Activated naive CD8-positive, alpha-beta T cell (primary cell): ENCODE results near the gene ATP11A.

ENCODE experiments used
- H3K27ac Mint-ChIP-seq: one replicate; pipeline ENCODE4 v1.8.0; 2021; ENCODE audit warnings: mixed read lengths
- H3K27me3 Mint-ChIP-seq: one replicate; pipeline ENCODE4 v1.8.0; 2021; ENCODE audit warnings: mixed read lengths
- H3K36me3 Mint-ChIP-seq: one replicate; pipeline ENCODE4 v1.8.0; 2021; ENCODE audit warnings: mixed read lengths
- H3K4me1 Mint-ChIP-seq: one replicate; pipeline ENCODE4 v1.8.0; 2021; ENCODE audit warnings: low read depth, mixed read lengths
- H3K4me3 Mint-ChIP-seq: one replicate; pipeline ENCODE4 v1.8.0; 2021; ENCODE audit warnings: mild to moderate bottlenecking, mixed read lengths
- H3K9me3 Mint-ChIP-seq: one replicate; pipeline ENCODE4 v1.8.0; 2021; ENCODE audit warnings: low read depth, mixed read lengths

The ATP11A gene

DNA sequence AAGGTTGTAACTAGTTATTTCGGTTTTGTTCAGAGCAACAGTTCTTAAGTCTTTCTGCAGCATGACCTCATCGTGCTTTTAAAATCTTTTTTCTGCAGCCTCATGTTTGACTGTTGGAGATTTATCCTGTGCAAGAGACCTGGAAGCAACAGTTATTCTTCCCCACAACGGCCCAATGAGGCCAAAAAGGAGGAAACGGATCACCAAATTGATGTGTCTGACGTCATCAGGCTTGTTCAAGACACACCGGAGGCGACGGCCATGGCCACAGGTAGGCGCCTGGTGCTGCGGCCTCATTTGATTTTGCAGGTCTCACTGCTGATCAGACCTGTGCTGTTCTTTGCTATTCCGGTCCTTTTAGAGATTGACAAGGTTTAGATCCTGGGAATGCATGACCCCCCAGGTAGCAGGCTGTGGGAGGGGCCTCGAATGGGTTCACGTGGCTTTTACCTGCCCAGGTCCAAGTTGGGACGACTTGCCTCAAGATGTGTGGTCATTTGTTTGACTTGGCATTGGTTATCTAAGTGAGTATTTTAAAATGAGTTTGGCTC is 212.3 kb downstream of the ATP11A start:
- Mint-ChIP-seq H3K4me3 (no peak overlapping the region), H3K27me3 (no peaks in the 10 kb centered on the region), H3K4me1 (no peaks in the 10 kb centered on the region), H3K36me3 (no peaks in the 10 kb centered on the region), H3K27ac (no peak overlapping the region), H3K9me3 (no peaks in the 10 kb centered on the region)

DNA sequence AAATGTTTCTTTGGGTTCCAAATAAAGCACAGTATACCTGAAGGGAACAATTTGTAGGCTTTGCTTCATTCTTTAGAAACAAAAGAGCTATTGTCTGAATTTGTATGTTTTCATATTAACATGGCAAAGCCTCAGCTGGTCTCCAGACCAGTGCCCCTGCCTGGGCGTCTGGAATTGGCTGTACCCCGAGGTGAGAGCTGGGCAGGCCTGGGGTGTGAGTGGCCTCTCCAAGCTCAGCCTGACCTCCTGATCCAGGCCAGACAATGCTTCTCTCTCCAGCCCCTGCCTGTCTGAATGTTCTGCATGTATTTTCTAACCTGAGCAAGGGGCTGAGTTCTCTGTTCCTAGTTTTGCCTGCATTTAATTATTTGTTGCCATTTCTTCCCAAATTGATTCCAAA is 212.8 kb downstream of the ATP11A start:
- Mint-ChIP-seq H3K36me3 (no peaks in the 10 kb centered on the region), H3K9me3 (no peaks in the 10 kb centered on the region), H3K4me1 (no peaks in the 10 kb centered on the region), H3K4me3 (no peak overlapping the region), H3K27me3 (no peaks in the 10 kb centered on the region), H3K27ac (no peak overlapping the region)

DNA sequence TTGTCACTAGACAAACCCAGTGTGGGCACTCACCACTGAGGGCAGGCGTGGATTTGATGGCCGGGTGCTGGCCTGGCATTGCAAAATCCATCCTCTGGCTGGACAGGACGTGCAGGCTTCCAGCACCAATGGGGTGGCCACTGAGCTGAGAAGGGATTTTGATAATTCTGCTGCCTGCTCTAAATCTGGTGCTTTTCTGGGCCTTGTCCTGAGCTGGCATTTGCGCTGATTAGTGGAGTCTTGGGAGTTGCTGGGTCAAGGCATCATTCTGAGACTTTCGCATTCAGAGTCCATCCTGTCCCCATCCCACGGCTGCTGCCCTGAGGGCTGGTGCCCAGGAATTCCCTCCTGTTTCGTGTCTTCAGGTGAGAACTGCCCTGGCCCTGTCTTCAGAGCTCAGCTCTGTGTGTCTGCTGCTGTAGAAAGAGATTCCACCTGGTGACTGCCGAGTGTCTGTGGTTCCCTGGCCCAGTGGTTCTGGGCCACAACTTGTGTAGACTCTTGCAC is 213.3 kb downstream of the ATP11A start:
- Mint-ChIP-seq H3K4me1 (no peaks in the 10 kb centered on the region), H3K36me3 (no peaks in the 10 kb centered on the region), H3K27me3 (no peaks in the 10 kb centered on the region), H3K27ac (no peak overlapping the region), H3K9me3 (no peaks in the 10 kb centered on the region), H3K4me3 (no peak overlapping the region)

DNA sequence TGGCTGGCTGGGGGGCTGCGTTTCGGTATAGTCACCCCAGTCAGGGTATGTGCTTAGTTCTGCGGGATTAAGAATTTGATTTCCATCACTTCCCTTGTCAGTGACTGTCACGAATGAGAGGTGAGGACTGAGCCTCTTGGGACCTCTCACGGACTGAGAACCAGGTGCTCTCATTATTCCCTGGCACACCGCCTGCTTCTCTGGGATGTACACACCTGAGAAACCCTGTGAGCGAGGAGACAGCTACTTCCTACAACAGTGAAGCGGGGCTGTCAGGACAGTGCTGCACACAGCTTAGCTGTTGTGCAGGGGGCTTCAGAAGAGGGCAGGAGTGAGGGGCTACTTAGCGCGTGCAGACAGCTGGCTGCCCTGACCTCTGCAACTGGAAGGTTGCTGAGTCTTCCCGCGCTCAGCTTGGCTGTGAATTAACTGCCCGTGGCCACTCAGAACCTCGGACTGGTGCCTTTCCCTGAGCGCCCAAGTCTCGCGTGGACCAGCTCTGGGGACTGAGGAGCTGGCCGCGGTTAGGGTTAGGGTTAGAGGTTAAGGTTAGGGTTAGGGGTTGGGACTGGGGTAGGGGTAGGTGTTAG is 213.9 kb downstream of the ATP11A start:
- Mint-ChIP-seq H3K4me3 (no peak overlapping the region), H3K4me1 (no peaks in the 10 kb centered on the region), H3K9me3 (no peaks in the 10 kb centered on the region), H3K27ac (no peak overlapping the region), H3K27me3 (no peaks in the 10 kb centered on the region), H3K36me3 (no peaks in the 10 kb centered on the region)

DNA sequence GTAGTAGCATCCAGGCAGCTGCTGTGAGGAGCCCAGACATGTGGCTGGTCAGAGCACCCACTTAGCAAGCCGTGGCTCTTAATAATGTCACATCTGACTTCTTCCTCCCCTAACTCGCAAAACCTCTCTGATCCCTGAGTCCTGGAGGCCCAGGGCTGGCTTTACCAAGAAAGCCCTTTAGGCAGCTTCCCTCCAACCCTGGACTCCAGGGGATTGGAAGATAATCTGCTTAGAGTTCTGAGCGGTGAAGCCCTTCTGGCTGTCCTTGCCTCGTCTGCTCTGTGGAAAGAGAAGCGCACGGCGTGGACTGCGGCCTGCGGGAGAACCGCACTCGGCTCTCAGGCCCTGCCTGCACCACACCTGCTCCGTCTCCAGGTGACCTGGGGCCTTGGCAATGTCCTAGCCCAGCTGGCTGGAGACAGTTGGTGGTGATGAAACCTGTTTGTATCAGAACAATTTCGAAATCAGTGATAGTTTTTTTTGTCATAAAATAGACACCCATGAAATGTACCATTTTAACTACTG is 214.7 kb downstream of the ATP11A start:
- H3K9me3 Mint-ChIP-seq: no peaks in the 10 kb centered on the region
- no peak overlapping the region for H3K4me3 Mint-ChIP-seq
- H3K36me3 Mint-ChIP-seq: no peaks in the 10 kb centered on the region
- H3K4me1 Mint-ChIP-seq: no peaks in the 10 kb centered on the region
- no peak overlapping the region for H3K27ac Mint-ChIP-seq
- H3K27me3 Mint-ChIP-seq: no peaks in the 10 kb centered on the region

DNA sequence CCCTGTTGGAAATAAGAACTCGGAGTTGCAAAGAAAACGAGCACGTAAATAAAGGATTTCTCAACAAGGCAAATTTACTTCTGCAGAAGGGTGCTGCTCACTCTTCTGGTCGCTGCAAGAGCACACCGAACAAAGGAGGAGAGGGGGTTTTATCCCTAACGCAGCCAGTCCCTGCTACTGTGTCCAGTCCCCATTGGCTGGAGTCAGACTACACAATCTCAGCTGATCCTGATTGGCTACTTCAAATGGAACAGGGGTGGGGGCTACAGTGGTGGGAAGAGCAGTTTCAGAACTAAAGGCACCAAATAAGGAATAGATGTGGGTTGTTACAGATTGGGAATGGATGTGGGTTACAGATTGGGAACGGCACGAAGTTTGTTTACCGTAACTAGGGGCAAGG is 215.2 kb downstream of the ATP11A start:
- Mint-ChIP-seq H3K9me3 (no peaks in the 10 kb centered on the region), H3K4me3 (no peak overlapping the region), H3K27ac (no peak overlapping the region), H3K27me3 (no peaks in the 10 kb centered on the region), H3K4me1 (no peaks in the 10 kb centered on the region), H3K36me3 (no peaks in the 10 kb centered on the region)

DNA sequence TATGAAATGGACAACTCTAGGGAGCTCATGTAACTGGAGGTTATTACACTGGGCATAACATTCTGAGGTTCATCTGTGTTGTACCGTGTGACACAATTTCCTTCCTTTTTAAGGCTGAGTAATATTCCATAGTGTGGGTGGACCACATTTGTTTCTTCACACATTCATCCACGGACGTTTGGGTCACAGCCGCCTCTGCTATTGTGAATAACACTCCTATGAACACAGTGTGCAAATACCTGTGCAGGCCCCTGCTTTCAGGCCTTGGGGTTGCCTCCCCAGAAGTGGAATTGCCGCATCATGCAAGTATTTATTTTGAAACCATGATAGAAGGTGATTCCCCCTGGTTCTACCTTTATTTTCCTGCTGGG is 215.8 kb downstream of the ATP11A start:
- Mint-ChIP-seq H3K27ac (no peak overlapping the region), H3K4me3 (no peak overlapping the region), H3K36me3 (no peaks in the 10 kb centered on the region), H3K9me3 (no peaks in the 10 kb centered on the region), H3K4me1 (no peaks in the 10 kb centered on the region), H3K27me3 (no peaks in the 10 kb centered on the region)

DNA sequence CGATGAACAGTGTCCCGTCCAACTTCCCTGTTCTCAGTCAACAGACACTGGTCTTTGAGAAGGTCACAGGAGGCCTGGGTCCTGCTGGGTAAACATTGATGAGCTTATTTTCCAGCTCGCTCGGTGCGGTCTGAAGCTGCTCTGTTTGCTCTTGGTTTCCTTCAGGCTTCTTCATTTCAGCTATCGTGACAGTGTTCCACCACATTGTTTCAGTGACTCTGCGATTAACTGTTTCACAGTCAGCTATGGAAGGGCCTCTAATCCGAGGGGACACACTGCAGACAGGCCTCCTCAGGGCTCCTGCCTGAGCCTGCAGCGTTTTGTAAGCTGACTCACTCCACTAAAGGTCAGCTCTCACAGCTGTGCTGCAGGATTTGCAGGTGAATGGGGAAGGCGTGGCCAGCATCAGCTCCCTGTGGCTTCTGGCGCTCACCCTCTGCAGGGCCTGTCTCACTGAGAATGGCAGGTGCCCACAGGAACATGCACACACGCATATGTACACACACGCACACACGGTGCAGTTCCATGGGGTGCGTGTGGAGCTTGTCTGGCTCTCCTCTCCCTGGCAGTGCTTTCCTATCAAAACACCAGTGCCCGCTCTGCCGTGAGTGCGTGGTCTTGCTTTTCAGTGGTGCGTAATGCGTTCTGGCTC is 216.3 kb downstream of the ATP11A start:
- no peak overlapping the region for H3K4me3 Mint-ChIP-seq
- no peaks in the 10 kb centered on the region for H3K9me3 Mint-ChIP-seq
- H3K4me1 Mint-ChIP-seq: no peaks in the 10 kb centered on the region
- H3K36me3 Mint-ChIP-seq: no peaks in the 10 kb centered on the region
- H3K27ac Mint-ChIP-seq: no peak overlapping the region
- no peaks in the 10 kb centered on the region for H3K27me3 Mint-ChIP-seq

DNA sequence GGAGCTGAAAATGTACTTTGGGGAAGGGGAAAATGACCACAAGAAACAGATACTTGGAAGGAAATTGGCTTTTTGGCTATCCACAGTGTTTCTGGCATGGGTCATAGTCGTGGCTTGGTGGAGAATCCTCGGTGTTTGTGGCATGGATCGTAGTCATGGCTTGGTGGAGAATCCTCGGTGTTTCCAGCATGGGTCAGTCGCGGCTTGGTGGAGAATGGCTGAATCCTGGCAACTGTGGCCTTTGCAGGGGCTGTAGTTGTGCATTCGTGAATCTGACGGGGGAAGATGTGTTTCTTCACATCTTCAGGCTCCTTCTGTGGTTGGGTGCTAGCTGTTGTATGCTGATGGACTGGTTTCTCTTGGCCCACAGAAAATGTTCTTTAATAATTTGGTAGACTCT is 217.4 kb downstream of the ATP11A start:
- Mint-ChIP-seq H3K4me3 (no peak overlapping the region), H3K27ac (no peak overlapping the region), H3K36me3 (no peaks in the 10 kb centered on the region), H3K9me3 (no peaks in the 10 kb centered on the region), H3K27me3 (peaks cover 2% of the 10 kb centered on the region), H3K4me1 (no peaks in the 10 kb centered on the region)

DNA sequence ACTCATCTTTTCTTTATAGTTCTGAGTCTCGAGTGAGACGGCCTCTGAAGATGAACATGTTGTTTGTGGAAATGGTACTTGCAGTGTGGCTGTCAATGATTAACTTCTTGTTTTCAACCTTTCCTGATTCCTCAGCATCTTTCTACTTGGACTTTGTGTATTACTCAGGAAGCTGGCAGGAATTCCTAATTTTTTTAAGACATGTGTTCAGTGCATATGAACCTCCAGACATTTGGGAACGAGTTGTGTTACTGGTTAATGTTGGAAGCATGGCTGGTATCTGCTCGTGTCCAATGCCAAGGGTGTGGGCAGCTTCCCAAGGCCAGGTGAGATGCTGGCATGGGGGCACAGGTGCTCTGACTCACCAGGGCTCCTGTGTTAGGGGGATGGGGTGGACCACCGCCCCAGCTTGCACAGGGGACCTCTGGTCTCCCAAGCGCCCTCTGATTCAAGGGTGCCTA is 218.1 kb downstream of the ATP11A start:
- H3K27me3 Mint-ChIP-seq: peaks cover 2% of the 10 kb centered on the region
- no peaks in the 10 kb centered on the region for H3K36me3 Mint-ChIP-seq
- no peak overlapping the region for H3K27ac Mint-ChIP-seq
- no peaks in the 10 kb centered on the region for H3K9me3 Mint-ChIP-seq
- no peaks in the 10 kb centered on the region for H3K4me1 Mint-ChIP-seq
- no peak overlapping the region for H3K4me3 Mint-ChIP-seq

DNA sequence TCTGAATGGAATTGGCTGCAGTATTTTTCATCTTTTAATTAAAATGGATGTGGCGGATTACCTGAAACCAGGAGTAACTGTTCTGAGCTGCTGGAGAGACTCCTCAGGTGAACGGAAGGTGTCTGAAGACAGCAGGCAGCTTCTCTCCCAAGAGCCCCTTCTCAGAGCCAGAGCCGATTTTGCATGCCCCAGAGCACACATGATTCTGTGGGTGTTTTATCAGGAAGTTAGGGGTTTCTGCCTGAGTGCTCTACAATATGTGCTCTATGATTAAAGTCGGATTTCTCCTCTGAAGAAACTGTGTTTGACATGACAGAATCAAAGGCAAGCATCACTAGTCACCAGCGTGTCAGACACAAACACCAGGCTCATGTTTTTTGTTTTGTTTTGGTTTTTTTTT is 218.5 kb downstream of the ATP11A start:
- no peaks in the 10 kb centered on the region for H3K36me3 Mint-ChIP-seq
- no peak overlapping the region for H3K4me3 Mint-ChIP-seq
- H3K27me3 Mint-ChIP-seq: peaks cover 2% of the 10 kb centered on the region
- no peaks in the 10 kb centered on the region for H3K4me1 Mint-ChIP-seq
- H3K9me3 Mint-ChIP-seq: no peaks in the 10 kb centered on the region
- H3K27ac Mint-ChIP-seq: no peak overlapping the region

DNA sequence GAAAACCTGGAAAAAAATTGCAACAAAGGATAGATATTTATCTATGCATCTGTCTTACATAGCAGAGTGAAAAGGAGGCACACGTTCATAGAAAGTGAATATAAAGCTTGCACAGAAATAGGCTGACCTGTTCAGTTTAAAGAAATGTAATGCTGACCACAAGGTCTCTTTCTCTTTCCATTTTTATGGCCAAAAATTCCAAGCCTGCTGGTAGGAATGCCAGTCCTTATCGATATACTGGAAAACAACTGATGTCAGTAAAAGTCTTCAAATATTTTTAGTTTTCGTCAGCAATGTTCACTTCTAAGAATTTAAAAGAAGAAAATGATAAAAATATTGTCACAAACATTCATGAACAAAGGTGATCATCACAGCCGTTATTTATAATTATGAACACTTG is 220.2 kb downstream of the ATP11A start:
- Mint-ChIP-seq H3K9me3 (no peaks in the 10 kb centered on the region), H3K4me3 (no peak overlapping the region), H3K36me3 (no peaks in the 10 kb centered on the region), H3K4me1 (no peaks in the 10 kb centered on the region), H3K27ac (no peak overlapping the region), H3K27me3 (peaks cover 2% of the 10 kb centered on the region)

DNA sequence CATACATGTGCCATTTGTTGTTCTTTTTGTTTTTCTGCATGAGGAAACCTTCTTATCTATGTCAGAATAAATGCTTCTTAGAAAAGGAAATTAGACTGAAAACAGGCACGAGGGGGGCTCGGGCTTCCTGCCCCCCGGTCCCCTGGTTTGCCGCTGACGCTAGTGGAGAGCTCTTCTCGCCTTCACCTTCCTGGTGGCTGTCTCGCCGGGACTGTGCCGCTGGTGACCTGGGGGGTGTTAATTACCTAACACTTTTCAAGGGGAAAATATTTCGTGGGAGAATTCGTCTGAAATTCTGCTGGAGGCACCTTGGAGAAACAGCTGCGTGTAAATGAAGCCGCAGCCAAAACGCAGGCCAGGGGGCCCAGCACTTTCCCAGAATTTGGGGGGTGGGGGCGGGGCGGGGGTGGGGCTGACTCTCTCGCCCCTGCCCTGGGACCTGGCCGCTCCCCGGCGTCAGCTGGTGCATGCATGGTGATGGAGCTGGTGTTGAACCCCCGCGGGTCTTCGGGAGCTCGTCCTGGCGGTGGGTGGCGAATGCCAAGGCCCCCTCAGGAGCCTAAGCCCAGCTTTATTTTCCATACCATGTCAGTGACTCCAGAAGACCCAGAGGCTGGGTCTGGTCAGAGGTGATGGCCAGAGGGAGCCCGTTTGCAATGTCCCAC is 220.9 kb downstream of the ATP11A start:
- H3K36me3 Mint-ChIP-seq: no peaks in the 10 kb centered on the region
- H3K27ac Mint-ChIP-seq: no peak overlapping the region
- H3K9me3 Mint-ChIP-seq: no peaks in the 10 kb centered on the region
- H3K4me3 Mint-ChIP-seq: no peak overlapping the region
- H3K4me1 Mint-ChIP-seq: no peaks in the 10 kb centered on the region
- H3K27me3 Mint-ChIP-seq: peaks cover 2% of the 10 kb centered on the region

DNA sequence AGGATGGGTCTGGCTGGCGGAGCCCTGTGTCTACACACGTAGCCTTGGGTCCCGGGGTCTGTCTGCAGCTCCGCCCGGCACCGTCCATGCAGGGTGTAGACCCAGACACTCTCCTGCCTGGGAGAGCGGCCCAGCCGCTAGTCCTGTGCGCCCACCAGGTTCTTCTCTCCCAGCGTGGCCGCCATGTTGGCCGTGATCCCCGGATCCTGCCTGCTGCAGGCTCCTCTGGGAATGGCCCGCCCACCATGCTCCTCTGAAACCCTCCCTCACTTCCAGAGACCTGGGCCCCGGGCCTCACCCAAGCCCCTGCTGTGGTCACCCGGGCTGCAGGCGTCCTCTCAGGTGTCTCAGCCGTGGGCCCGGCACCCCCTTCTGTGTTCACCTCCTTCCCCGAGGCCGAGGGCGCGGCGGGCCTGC is 221.5 kb downstream of the ATP11A start:
- Mint-ChIP-seq H3K27ac (no peak overlapping the region), H3K4me3 (no peak overlapping the region), H3K4me1 (no peaks in the 10 kb centered on the region), H3K36me3 (no peaks in the 10 kb centered on the region), H3K27me3 (peaks cover 2% of the 10 kb centered on the region), H3K9me3 (no peaks in the 10 kb centered on the region)

DNA sequence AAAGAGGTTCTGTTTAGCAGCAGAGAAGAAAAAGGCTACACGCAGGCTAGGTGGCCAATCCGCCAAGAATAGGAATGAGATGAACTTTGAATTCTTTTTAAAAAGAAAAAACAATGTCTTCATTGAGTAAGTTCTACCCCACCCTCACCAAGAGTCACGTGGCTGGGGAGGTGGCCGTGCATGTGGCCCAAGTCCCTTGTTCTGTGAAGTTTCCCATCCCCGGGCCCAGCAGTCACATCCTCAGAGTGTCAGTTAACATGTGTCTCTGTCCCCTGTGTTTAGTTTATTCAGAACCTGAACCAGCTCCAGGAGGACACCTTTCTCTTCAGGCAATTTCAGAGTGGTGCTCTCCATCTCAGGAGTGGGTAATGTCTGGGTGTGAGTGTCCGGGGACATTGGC is 222.0 kb downstream of the ATP11A start:
- Mint-ChIP-seq H3K27ac (no peak overlapping the region), H3K4me1 (no peaks in the 10 kb centered on the region)

More for the DNA sequence above, 222.0 kb downstream of the ATP11A start:
- no peak overlapping the region for H3K4me3 Mint-ChIP-seq
- H3K27me3 Mint-ChIP-seq: peaks cover 7% of the 10 kb centered on the region
- no peaks in the 10 kb centered on the region for H3K9me3 Mint-ChIP-seq
- no peaks in the 10 kb centered on the region for H3K36me3 Mint-ChIP-seq
